NB4 (cell line): ENCODE results near the gene ATXN1.

Source experiments
- CTCF ChIP-seq: IDR thresholded peaks from one replicate; pipeline ENCODE4 v1.5.1; 2012; ENCODE audit warnings: low read depth, low read length
- MAX ChIP-seq: IDR thresholded peaks from 2 replicates; pipeline ENCODE4 v1.6.1; 2011; ENCODE audit warnings: low read depth, low read length
- MYC ChIP-seq: IDR thresholded peaks from 2 replicates; pipeline ENCODE4 v1.6.1; 2011; ENCODE audit warnings: low read depth, low read length
- POLR2A ChIP-seq: IDR thresholded peaks from 2 replicates; pipeline ENCODE4 v1.6.1; 2011; ENCODE audit warnings: mild to moderate bottlenecking; ENCODE audit not compliant: insufficient read length; ENCODE audit errors: extremely low read depth

DNA sequence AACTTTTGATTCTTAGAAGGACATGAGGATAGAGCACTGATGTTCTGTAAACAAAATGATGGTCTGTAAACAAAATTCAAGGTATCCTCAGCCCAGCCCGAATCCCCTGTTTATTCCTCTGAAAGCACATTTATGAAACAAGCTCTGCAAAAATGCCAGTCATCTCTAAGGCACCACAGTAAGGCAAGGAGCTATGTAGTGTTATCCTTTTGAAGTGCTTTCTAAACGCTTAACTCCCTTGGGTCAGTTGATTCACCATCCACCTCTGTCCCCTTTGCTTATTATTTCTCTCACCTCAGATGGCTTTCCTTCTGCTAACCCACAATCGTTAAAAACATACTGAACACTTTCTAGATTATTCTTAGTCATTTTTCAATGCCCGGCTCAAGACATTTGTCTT is 93.8 kb downstream of the ATXN1 start:
- TF ChIP-seq MYC (no peak), CTCF (no peak), POLR2A (no peak), MAX (no peak)
